Spleen (tissue), 7 donors: ENCODE data around the gene ST6GALNAC5.

ENCODE experiments used
- CTCF ChIP-seq, 11 experiments: fragments of 200-600 bp in 7 of 11; fragments of 450-650 bp in 4 of 11; sonication (generic) in 4 of 11; IDR thresholded peaks in 8 of 11; conservative IDR thresholded peaks in 3 of 11; 1 replicate in 7 of 11; 2 replicates in 4 of 11; pipeline versions ENCODE4 v1.4.0 to v1.8.0; 2016 to 2021; ENCODE audit warnings: antibody characterized with exemption in 11 of 11, inconsistent platforms in 4 of 11, mild to moderate bottlenecking in 1 of 11
- POLR2AphosphoS5 ChIP-seq, 3 donors: sonication (generic); formaldehyde crosslinking; IDR thresholded peaks; one replicate each; pipeline ENCODE4 v1.5.1; 2017; ENCODE audit warnings: antibody characterized with exemption in 3 of 3
- donor health status: DM: no; HTN: no; CAD: no; lungs with moderate emphysema.
- donor health status: DM: no; HTN: no; CAD: no.
- donor health status: DM: no; HTN: no; CAD: no.

- TF ChIP-seq CTCF (IDR thresholded peaks at IDR 0.05 in 8 of 11, conservative IDR thresholded peaks at IDR 0.05 in 3 of 11) (no peak), POLR2AphosphoS5 (IDR thresholded peaks at IDR 0.05) (no peak)
Observed at GRCh38 chr1:77026135-77026534, 158.9 kb downstream of the ST6GALNAC5 start.
